IMR-90 (cell line): Measurements from ENCODE around the gene ANKEF1. TPM values are rescaled to one million over a fixed set of nuclear protein-coding genes. Genes with fewer than 3 reads are reported as not detected.

Experiments used
- ATAC-seq: fragments of 200-7000 bp; cut with Tn5 transposase; 2 replicates; pipeline ENCODE4 v1.9.1; 2020; ENCODE audit warnings: low read depth, mild to moderate bottlenecking, moderate library complexity
- BruUV-seq: library from RNA; stranded (reverse); fragments of 400-500 nt; replicated peaks from 2 replicates; lab custom pipeline; 2021; lab: Mats Ljungman, UMichigan
- CTCF ChIA-PET: fragments of 300-600 bp; formaldehyde crosslinking; extraction: SDS; loops from one replicate; lab custom pipeline; 2021; ENCODE audit warnings: antibody characterized with exemption; lab: Yijun Ruan, JAX
- POLR2A ChIA-PET: fragments of 300-600 bp; sonication (Branson Sonifier 250); formaldehyde crosslinking; loops from one replicate; lab custom pipeline; 2022; ENCODE audit warnings: antibody characterized with exemption; ENCODE audit not compliant: unreplicated experiment; lab: Charles Lee
- DNase-seq: peaks from one replicate; pipeline ENCODE4 v3.0.0; 2013
- H2AFZ ChIP-seq: replicated peaks from 2 replicates; pipeline ENCODE3; 2013; ENCODE audit warnings: low read length, mild to moderate bottlenecking; ENCODE audit not compliant: poor library complexity
- H2AK5ac ChIP-seq: 2 replicates; pipeline ENCODE4 v1.6.1; 2013; ENCODE audit warnings: low read depth, low read length, inconsistent platforms
- H2AK9ac ChIP-seq: replicated peaks from 2 replicates; pipeline ENCODE3; 2013; ENCODE audit warnings: mild to moderate bottlenecking, low read depth, low read length, moderate library complexity; ENCODE audit not compliant: poor library complexity
- H2BK120ac ChIP-seq: 2 replicates; pipeline ENCODE4 v1.6.1; 2013; ENCODE audit warnings: low read depth, low read length, inconsistent platforms
- H2BK15ac ChIP-seq: 3 replicates; pipeline ENCODE4 v1.6.1; 2013; ENCODE audit warnings: low read depth, low read length, inconsistent platforms
- H2BK20ac ChIP-seq: 2 replicates; pipeline ENCODE4 v1.6.1; 2013; ENCODE audit warnings: low read depth, mild to moderate bottlenecking, inconsistent platforms, low read length, moderate library complexity
- H2BK5ac ChIP-seq: 2 replicates; pipeline ENCODE4 v1.6.1; 2013; ENCODE audit warnings: mild to moderate bottlenecking, low read depth, low read length, inconsistent platforms; ENCODE audit not compliant: poor library complexity, severe bottlenecking
- H3K14ac ChIP-seq: replicated peaks from 2 replicates; pipeline ENCODE4 v1.6.1; 2013; ENCODE audit warnings: low read depth, low read length, inconsistent platforms
- H3K18ac ChIP-seq: 2 replicates; pipeline ENCODE4 v1.6.1; 2013; ENCODE audit warnings: low read depth, low read length, control low read depth
- H3K23ac ChIP-seq: 2 replicates; pipeline ENCODE4 v1.6.1; 2013; ENCODE audit warnings: low read depth, low read length, inconsistent platforms
- H3K27ac ChIP-seq: 2 replicates; pipeline ENCODE4 v1.5.1; 2013; ENCODE audit warnings: mild to moderate bottlenecking, control low read depth, low read length; ENCODE audit not compliant: insufficient read depth
- H3K27me3 ChIP-seq: 2 replicates; pipeline ENCODE4 v1.6.1; 2013; ENCODE audit warnings: low read length; ENCODE audit not compliant: control insufficient read depth, insufficient read depth
- H3K36me3 ChIP-seq: 2 replicates; pipeline ENCODE4 v1.6.1; 2013; ENCODE audit warnings: low read length, mixed read lengths; ENCODE audit not compliant: control insufficient read depth, insufficient read depth
- H3K4ac ChIP-seq: 2 replicates; pipeline ENCODE4 v1.6.1; 2013; ENCODE audit warnings: low read depth, low read length, inconsistent platforms
- H3K4me1 ChIP-seq: 2 replicates; pipeline ENCODE4 v1.6.1; 2013; ENCODE audit warnings: low read length, mixed read lengths; ENCODE audit not compliant: control insufficient read depth, insufficient read depth
- H3K4me2 ChIP-seq: 2 replicates; pipeline ENCODE4 v1.6.1; 2013; ENCODE audit warnings: low read depth, mild to moderate bottlenecking, control low read depth, low read length, moderate library complexity
- H3K4me3 ChIP-seq: 2 replicates; pipeline ENCODE4 v1.5.1; 2013; ENCODE audit warnings: low read depth, mild to moderate bottlenecking, control low read depth, low read length, moderate library complexity; ENCODE audit not compliant: insufficient read depth
- H3K56ac ChIP-seq: 2 replicates; pipeline ENCODE4 v1.6.1; 2013; ENCODE audit warnings: low read length, inconsistent platforms; ENCODE audit not compliant: insufficient read depth; ENCODE audit errors: extremely low read depth
- H3K79me1 ChIP-seq, 2 experiments: 2 replicates each; pipeline ENCODE4 v1.6.1; 2013; ENCODE audit warnings: low read length in 2 of 2, inconsistent platforms in 1 of 2, low read depth in 1 of 2
- H3K9ac ChIP-seq: 2 replicates; pipeline ENCODE4 v1.6.1; 2013; ENCODE audit warnings: low read depth, low read length, control low read depth
- H3K9me1 ChIP-seq: 2 replicates; pipeline ENCODE4 v1.6.1; 2013; ENCODE audit warnings: low read length, inconsistent platforms; ENCODE audit not compliant: insufficient read depth
- H3K9me3 ChIP-seq: 2 replicates; pipeline ENCODE4 v1.6.1; 2013; ENCODE audit warnings: low read length; ENCODE audit not compliant: control insufficient read depth, insufficient read depth
- H4K20me1 ChIP-seq: 2 replicates; pipeline ENCODE4 v1.6.1; 2013; ENCODE audit warnings: low read length, inconsistent platforms; ENCODE audit not compliant: insufficient read depth
- H4K5ac ChIP-seq: 2 replicates; pipeline ENCODE4 v1.6.1; 2013; ENCODE audit warnings: mild to moderate bottlenecking, low read depth, low read length, control low read depth
- H4K8ac ChIP-seq, 2 experiments: 2 replicates each; pipeline ENCODE4 v1.6.1; 2013; ENCODE audit warnings: low read depth in 2 of 2, low read length in 2 of 2, control low read depth in 1 of 2, inconsistent platforms in 1 of 2
- H4K91ac ChIP-seq: 2 replicates; pipeline ENCODE4 v1.6.1; 2013; ENCODE audit warnings: low read depth, low read length, inconsistent platforms; ENCODE audit not compliant: insufficient read depth
- BHLHE40 ChIP-seq: fragments of 150-350 bp; IDR thresholded peaks from 2 replicates; pipeline ENCODE4 v1.6.1; 2016; ENCODE audit warnings: mild to moderate bottlenecking, low read depth, low read length
- CEBPB ChIP-seq: IDR thresholded peaks from 2 replicates; pipeline ENCODE4 v1.6.1; 2012; ENCODE audit warnings: low read depth, low read length, improper control_type of control experiment
- CHD1 ChIP-seq: IDR thresholded peaks from 2 replicates; pipeline ENCODE4 v1.6.1; 2012; ENCODE audit warnings: low read depth, low read length, improper control_type of control experiment
- FOS ChIP-seq: fragments of 150-350 bp; IDR thresholded peaks from 2 replicates; pipeline ENCODE4 v1.6.1; 2016; ENCODE audit warnings: low read depth, low read length
- MAFK ChIP-seq: IDR thresholded peaks from 2 replicates; pipeline ENCODE4 v1.6.1; 2012; ENCODE audit warnings: low read depth, low read length, improper control_type of control experiment
- MAZ ChIP-seq: IDR thresholded peaks from 2 replicates; pipeline ENCODE4 v1.6.1; 2012; ENCODE audit warnings: low read depth, mild to moderate bottlenecking, low read length, improper control_type of control experiment, moderate library complexity, borderline replicate concordance
- MXI1 ChIP-seq: IDR thresholded peaks from 2 replicates; pipeline ENCODE4 v1.6.1; 2012; ENCODE audit warnings: low read depth, mild to moderate bottlenecking, low read length, moderate library complexity, borderline replicate concordance
- NFE2L2 ChIP-seq: fragments of 150-350 bp; IDR thresholded peaks from 2 replicates; pipeline ENCODE4 v1.6.1; 2016; ENCODE audit warnings: low read depth, mild to moderate bottlenecking, low read length
- POLR2A ChIP-seq: IDR thresholded peaks from 2 replicates; pipeline ENCODE4 v1.6.1; 2012; ENCODE audit warnings: mild to moderate bottlenecking, low read depth, low read length
- RAD21 ChIP-seq: IDR thresholded peaks from 2 replicates; pipeline ENCODE4 v1.6.1; 2012; ENCODE audit warnings: low read length, improper control_type of control experiment
- RCOR1 ChIP-seq: IDR thresholded peaks from 2 replicates; pipeline ENCODE4 v1.6.1; 2012; ENCODE audit warnings: mild to moderate bottlenecking, low read length, improper control_type of control experiment; ENCODE audit not compliant: insufficient replicate concordance
- RFX5 ChIP-seq: IDR thresholded peaks from 2 replicates; pipeline ENCODE4 v1.8.0; 2012; ENCODE audit warnings: low read depth, mild to moderate bottlenecking, low read length, moderate library complexity
- SMC3 ChIP-seq: fragments of 150-350 bp; IDR thresholded peaks from 2 replicates; pipeline ENCODE4 v1.6.1; 2016; ENCODE audit warnings: low read depth, mild to moderate bottlenecking, antibody characterized with exemption, low read length, moderate library complexity
- dilution Hi-C: fragments of 300-500 bp; cut with HindIII; formaldehyde crosslinking; loops from one replicate; pipeline ENCODE4 v1.14.3; 2018; ENCODE audit warnings: low sequenced_read_pairs; ENCODE audit not compliant: unreplicated experiment
- in situ Hi-C: fragments of 300-500 bp; cut with MboI; formaldehyde crosslinking; loops from 3 replicates; pipeline ENCODE4 v1.14.3; 2019; ENCODE audit warnings: low sequenced_read_pairs, inconsistent platforms, mixed read lengths
- intact Hi-C: fragments of 100-400 bp; cut with micrococcal nuclease; formaldehyde crosslinking; loops from 2 replicates; pipeline ENCODE4 v1.10.0; 2022
- polyA plus RNA-seq, 3 experiments: library from polyadenylated mRNA; depleted of rRNA; stranded (reverse); fragments of >200 nt; gene quantifications; 2 replicates each; pipeline ENCODE4 v1.2.3, GENCODE V29; 2012; ENCODE audit warnings: low replicate concordance in 1 of 3
- total RNA-seq: library from RNA; depleted of rRNA; stranded (reverse); fragments of >200 nt; gene quantifications from 2 replicates; pipeline ENCODE4 v1.2.3, GENCODE V29; 2012
- TF ChIP-seq, protein P1 (sequence below): fragments of 150-350 bp; IDR thresholded peaks from 2 replicates; pipeline ENCODE4 v1.6.1; 2017; ENCODE audit warnings: mild to moderate bottlenecking, antibody characterized with exemption, low read length, low read depth
- TF ChIP-seq, protein P2 (sequence below): conservative IDR thresholded peaks from 2 replicates; pipeline ENCODE4 v1.5.1; 2012; ENCODE audit warnings: mild to moderate bottlenecking, low read depth, low read length, improper control_type of control experiment
- TF ChIP-seq, protein P3 (sequence below): fragments of 150-350 bp; IDR thresholded peaks from 2 replicates; pipeline ENCODE4 v1.6.1; 2016; ENCODE audit warnings: low read depth, mild to moderate bottlenecking, low read length, moderate library complexity, borderline replicate concordance

Gene ANKEF1
- total and polyA plus RNA-seq, 2 of the 4 experiments (the other 2 are of a cell fraction), result 0.31 to 0.54 TPM

DNA sequence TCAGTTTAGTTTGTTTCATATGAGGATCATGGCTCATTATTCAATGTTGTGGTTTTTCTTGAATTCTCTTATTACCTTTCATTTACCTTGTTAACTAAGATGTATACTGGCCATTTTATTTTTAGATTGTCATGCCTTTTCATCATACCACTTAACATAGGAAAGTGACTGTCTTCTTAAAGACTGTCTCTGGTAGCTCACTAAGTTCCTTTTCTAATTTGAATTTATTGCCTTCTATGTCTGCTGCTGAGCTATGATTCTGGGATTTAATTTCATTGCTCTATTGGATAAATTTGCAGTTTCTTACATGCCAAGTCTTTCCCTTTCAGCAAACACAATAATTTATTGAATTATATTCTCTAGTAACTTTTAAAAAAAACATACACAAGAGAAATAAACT lies 49.5 kb upstream of the ANKEF1 start:
- Histone ChIP-seq H3K36me3 (no peaks in the 10 kb centered on the region), H4K5ac (no peak overlapping the region), H3K4me1 (no peaks in the 10 kb centered on the region), H3K4me2 (no peak overlapping the region), H3K9ac (no peak overlapping the region), H3K27ac (no peak overlapping the region), H4K8ac (no peak overlapping the region), H2AK5ac (no peak overlapping the region), H3K27me3 (peaks cover 2% of the 10 kb centered on the region; the same call in 1 of the 2 replicates), H3K79me1 (no peaks in the 10 kb centered on the region), H4K91ac (no peak overlapping the region), H3K56ac (no peak overlapping the region), H3K9me3 (no peaks in the 10 kb centered on the region), H2AK9ac (no peak overlapping the region), H2BK15ac (no peak overlapping the region), H3K23ac (no peak overlapping the region), H2BK20ac (no peak overlapping the region), H3K4ac (no peak overlapping the region), H3K9me1 (no peaks in the 10 kb centered on the region), H2BK5ac (no peak overlapping the region), H3K4me3 (no peak overlapping the region), H3K18ac (no peak overlapping the region), H3K14ac (no peak overlapping the region), H2BK120ac (no peak overlapping the region), H4K20me1 (no peaks in the 10 kb centered on the region), H2AFZ (no peak overlapping the region)
- ChIA-PET POLR2A (no interaction called here), CTCF (interaction anchor here (1.3 kb wide), 1 partner anchor 104 kb away, joined by 5 read pairs; no protein-coding TSS in a partner anchor)
- dilution Hi-C loops, result no loop called here
- TF ChIP-seq, protein P1, sequence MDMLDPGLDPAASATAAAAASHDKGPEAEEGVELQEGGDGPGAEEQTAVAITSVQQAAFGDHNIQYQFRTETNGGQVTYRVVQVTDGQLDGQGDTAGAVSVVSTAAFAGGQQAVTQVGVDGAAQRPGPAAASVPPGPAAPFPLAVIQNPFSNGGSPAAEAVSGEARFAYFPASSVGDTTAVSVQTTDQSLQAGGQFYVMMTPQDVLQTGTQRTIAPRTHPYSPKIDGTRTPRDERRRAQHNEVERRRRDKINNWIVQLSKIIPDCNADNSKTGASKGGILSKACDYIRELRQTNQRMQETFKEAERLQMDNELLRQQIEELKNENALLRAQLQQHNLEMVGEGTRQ, result no peak
- TF ChIP-seq POLR2A (no peak), NFE2L2 (no peak), RCOR1 (no peak), CEBPB (no peak), CHD1 (no peak), MAFK (no peak), RAD21 (no peak), SMC3 (no peak), RFX5 (no peak), MAZ (no peak), FOS (no peak), MXI1 (no peak), BHLHE40 (no peak)
- TF ChIP-seq, protein P2, sequence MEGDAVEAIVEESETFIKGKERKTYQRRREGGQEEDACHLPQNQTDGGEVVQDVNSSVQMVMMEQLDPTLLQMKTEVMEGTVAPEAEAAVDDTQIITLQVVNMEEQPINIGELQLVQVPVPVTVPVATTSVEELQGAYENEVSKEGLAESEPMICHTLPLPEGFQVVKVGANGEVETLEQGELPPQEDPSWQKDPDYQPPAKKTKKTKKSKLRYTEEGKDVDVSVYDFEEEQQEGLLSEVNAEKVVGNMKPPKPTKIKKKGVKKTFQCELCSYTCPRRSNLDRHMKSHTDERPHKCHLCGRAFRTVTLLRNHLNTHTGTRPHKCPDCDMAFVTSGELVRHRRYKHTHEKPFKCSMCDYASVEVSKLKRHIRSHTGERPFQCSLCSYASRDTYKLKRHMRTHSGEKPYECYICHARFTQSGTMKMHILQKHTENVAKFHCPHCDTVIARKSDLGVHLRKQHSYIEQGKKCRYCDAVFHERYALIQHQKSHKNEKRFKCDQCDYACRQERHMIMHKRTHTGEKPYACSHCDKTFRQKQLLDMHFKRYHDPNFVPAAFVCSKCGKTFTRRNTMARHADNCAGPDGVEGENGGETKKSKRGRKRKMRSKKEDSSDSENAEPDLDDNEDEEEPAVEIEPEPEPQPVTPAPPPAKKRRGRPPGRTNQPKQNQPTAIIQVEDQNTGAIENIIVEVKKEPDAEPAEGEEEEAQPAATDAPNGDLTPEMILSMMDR, result no peak
- TF ChIP-seq, protein P3, sequence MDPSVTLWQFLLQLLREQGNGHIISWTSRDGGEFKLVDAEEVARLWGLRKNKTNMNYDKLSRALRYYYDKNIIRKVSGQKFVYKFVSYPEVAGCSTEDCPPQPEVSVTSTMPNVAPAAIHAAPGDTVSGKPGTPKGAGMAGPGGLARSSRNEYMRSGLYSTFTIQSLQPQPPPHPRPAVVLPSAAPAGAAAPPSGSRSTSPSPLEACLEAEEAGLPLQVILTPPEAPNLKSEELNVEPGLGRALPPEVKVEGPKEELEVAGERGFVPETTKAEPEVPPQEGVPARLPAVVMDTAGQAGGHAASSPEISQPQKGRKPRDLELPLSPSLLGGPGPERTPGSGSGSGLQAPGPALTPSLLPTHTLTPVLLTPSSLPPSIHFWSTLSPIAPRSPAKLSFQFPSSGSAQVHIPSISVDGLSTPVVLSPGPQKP, result no peak
- intact Hi-C loops, result no loop called here
- in situ Hi-C loops, result loop anchor here (25.0 kb wide), 1 partner anchor 552 kb away; no protein-coding TSS in a partner anchor
- no TSS peak for BruUV-seq
- no peak for ATAC-seq
- no peak for DNase-seq
